ENCODE data around the gene SLC25A26. TPM values are rescaled to one million over a fixed set of nuclear protein-coding genes. Genes with fewer than 3 reads are reported as not detected.
A peak's percentile ranks its signal among the peaks of the same experiment; 100 is the strongest.

Gene SLC25A26
- total and polyA plus RNA-seq, 2 experiments from 2014 or later: 19.8 to 25.7 TPM

DNA sequence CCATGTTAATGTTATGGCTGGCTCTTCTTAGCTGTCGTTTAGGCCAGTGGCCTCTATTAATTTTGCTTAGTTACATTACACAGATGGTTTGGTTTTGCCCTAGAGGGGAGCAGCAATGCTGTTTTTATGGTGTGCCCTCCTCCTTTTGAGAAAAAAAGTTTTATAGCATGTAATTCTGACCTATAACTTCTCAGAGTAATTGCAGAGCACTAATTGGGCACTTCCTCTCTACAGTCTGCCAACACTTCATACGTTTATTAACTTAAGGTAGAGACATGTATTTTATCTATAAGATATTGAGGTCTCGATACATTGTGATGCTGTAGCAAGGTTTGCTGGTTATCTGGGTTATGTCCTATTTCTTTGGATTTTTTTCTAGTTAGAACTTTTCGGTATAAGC lies 12.2 kb downstream of the SLC25A26 start:
- 75% methylated on average over 4 of the region's 4 CpGs for WGBS (ENCODE audit: low lambda C conversion rate, missing lambda C conversion rate)
- Histone ChIP-seq H2AFZ (no peak overlapping the region), H4K20me1 (ENCODE audit: insufficient read depth, poor library complexity, severe bottlenecking) (no peaks in the 10 kb centered on the region), H3K27ac (no peak overlapping the region), H3K27me3 (no peaks in the 10 kb centered on the region), H3K9me3 (ENCODE audit: low read depth) (no peaks in the 10 kb centered on the region), H3K9me2 (replicated peaks; ENCODE audit: insufficient read depth) (no peaks in the 10 kb centered on the region), H3K4me2 (no peak overlapping the region), H3K4me3 (no peak overlapping the region), H3K79me2 (peaks cover 27% of the 10 kb centered on the region), H3K4me1 (ENCODE audit: insufficient read depth) (no peaks in the 10 kb centered on the region), H3K36me3 (replicated peaks; ENCODE audit: insufficient read depth, low read depth) (no peaks in the 10 kb centered on the region)
- no peak for DNase-seq (ENCODE audit: low spot score)
- TF ChIP-seq, protein P1, sequence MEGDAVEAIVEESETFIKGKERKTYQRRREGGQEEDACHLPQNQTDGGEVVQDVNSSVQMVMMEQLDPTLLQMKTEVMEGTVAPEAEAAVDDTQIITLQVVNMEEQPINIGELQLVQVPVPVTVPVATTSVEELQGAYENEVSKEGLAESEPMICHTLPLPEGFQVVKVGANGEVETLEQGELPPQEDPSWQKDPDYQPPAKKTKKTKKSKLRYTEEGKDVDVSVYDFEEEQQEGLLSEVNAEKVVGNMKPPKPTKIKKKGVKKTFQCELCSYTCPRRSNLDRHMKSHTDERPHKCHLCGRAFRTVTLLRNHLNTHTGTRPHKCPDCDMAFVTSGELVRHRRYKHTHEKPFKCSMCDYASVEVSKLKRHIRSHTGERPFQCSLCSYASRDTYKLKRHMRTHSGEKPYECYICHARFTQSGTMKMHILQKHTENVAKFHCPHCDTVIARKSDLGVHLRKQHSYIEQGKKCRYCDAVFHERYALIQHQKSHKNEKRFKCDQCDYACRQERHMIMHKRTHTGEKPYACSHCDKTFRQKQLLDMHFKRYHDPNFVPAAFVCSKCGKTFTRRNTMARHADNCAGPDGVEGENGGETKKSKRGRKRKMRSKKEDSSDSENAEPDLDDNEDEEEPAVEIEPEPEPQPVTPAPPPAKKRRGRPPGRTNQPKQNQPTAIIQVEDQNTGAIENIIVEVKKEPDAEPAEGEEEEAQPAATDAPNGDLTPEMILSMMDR (IDR thresholded peaks at IDR 0.05; ENCODE audit: poor library complexity): no peak
- TF ChIP-seq EZH2phosphoT487 (IDR thresholded peaks at IDR 0.05; ENCODE audit: low read depth, severe bottlenecking, unreplicated experiment): no peak
- no peak for TF ChIP-seq EZH2 (IDR thresholded peaks at IDR 0.05; ENCODE audit: borderline replicate concordance)

DNA sequence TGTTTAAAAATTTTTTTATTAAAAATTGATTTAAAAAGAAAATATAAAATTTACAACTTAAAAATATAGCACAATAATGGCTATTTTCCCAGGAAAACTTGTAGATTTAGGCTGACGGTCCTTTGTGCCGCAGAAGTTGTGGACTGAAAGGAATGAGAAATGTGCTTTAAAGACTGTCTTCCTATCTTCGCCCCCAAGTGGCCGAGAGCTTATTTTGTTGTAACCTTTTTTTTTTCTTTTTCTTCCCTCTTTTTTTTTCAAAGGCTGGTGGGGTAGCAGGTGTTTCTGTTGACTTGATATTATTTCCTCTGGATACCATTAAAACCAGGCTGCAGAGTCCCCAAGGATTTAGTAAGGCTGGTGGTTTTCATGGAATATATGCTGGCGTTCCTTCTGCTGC lies 15.5 kb downstream of the SLC25A26 start:
- no peaks in the 10 kb centered on the region for H4K20me1 ChIP-seq (ENCODE audit: insufficient read depth, poor library complexity, severe bottlenecking)
- DNase-seq (ENCODE audit: low spot score): peak; percentile 15
- TF ChIP-seq, protein P1 (IDR thresholded peaks at IDR 0.05; ENCODE audit: poor library complexity): peak; percentile 37
- no peak for TF ChIP-seq EZH2 (IDR thresholded peaks at IDR 0.05; ENCODE audit: borderline replicate concordance)
- no peak for TF ChIP-seq EZH2phosphoT487 (IDR thresholded peaks at IDR 0.05; ENCODE audit: low read depth, severe bottlenecking, unreplicated experiment)
- H3K4me1 ChIP-seq (ENCODE audit: insufficient read depth): no peaks in the 10 kb centered on the region
- H3K9me3 ChIP-seq (ENCODE audit: low read depth): no peaks in the 10 kb centered on the region
- WGBS (ENCODE audit: low lambda C conversion rate, missing lambda C conversion rate): 75% methylated on average over 5 of the region's 5 CpGs
- H3K79me2 ChIP-seq: peaks cover 12% of the 10 kb centered on the region
- H3K9me2 ChIP-seq (replicated peaks; ENCODE audit: insufficient read depth): no peaks in the 10 kb centered on the region
- H3K4me3 ChIP-seq: no peak overlapping the region
- H3K27ac ChIP-seq: no peak overlapping the region
- H3K27me3 ChIP-seq: no peaks in the 10 kb centered on the region
- H3K4me2 ChIP-seq: no peak overlapping the region
- no peaks in the 10 kb centered on the region for H3K36me3 ChIP-seq (replicated peaks; ENCODE audit: insufficient read depth, low read depth)
- no peak overlapping the region for H2AFZ ChIP-seq

DNA sequence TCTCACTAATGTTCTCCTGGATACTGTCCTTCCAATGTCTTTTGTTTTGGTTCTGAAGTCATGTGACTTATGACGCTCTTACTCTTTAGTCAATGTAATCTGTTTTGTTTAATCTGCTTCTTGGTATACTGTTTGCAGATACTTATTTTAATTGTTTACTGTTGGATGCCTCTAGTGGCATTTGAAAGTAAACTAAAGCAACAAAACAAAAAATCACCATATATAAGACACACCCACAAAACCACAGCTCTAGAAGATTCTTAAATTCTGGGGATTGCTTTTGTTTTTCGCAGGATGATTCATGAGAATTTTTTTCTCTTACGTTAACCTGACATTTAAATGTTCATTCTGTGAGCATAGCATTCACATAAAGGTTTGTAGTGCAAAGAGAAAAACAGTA lies 16.8 kb downstream of the SLC25A26 start:
- peaks cover 12% of the 10 kb centered on the region for H3K79me2 ChIP-seq
- H3K27ac ChIP-seq: no peak overlapping the region
- no peak overlapping the region for H3K4me3 ChIP-seq
- no peaks in the 10 kb centered on the region for H3K27me3 ChIP-seq
- H3K4me2 ChIP-seq: no peak overlapping the region
- no peaks in the 10 kb centered on the region for H3K9me2 ChIP-seq (replicated peaks; ENCODE audit: insufficient read depth)
- DNase-seq (ENCODE audit: low spot score): no peak
- no peaks in the 10 kb centered on the region for H4K20me1 ChIP-seq (ENCODE audit: insufficient read depth, poor library complexity, severe bottlenecking)
- WGBS (ENCODE audit: low lambda C conversion rate, missing lambda C conversion rate): 93% methylated on average over 3 of the region's 3 CpGs
- no peaks in the 10 kb centered on the region for H3K9me3 ChIP-seq (ENCODE audit: low read depth)
- H2AFZ ChIP-seq: no peak overlapping the region
- no peaks in the 10 kb centered on the region for H3K4me1 ChIP-seq (ENCODE audit: insufficient read depth)
- no peaks in the 10 kb centered on the region for H3K36me3 ChIP-seq (replicated peaks; ENCODE audit: insufficient read depth, low read depth)
- TF ChIP-seq EZH2phosphoT487 (IDR thresholded peaks at IDR 0.05; ENCODE audit: low read depth, severe bottlenecking, unreplicated experiment) (no peak), EZH2 (IDR thresholded peaks at IDR 0.05; ENCODE audit: borderline replicate concordance) (no peak)
- TF ChIP-seq, protein P1 (IDR thresholded peaks at IDR 0.05; ENCODE audit: poor library complexity): no peak

All from hepatocyte (in vitro differentiated cells).